ENCODE results near the gene RNF212.

Gene RNF212

DNA sequence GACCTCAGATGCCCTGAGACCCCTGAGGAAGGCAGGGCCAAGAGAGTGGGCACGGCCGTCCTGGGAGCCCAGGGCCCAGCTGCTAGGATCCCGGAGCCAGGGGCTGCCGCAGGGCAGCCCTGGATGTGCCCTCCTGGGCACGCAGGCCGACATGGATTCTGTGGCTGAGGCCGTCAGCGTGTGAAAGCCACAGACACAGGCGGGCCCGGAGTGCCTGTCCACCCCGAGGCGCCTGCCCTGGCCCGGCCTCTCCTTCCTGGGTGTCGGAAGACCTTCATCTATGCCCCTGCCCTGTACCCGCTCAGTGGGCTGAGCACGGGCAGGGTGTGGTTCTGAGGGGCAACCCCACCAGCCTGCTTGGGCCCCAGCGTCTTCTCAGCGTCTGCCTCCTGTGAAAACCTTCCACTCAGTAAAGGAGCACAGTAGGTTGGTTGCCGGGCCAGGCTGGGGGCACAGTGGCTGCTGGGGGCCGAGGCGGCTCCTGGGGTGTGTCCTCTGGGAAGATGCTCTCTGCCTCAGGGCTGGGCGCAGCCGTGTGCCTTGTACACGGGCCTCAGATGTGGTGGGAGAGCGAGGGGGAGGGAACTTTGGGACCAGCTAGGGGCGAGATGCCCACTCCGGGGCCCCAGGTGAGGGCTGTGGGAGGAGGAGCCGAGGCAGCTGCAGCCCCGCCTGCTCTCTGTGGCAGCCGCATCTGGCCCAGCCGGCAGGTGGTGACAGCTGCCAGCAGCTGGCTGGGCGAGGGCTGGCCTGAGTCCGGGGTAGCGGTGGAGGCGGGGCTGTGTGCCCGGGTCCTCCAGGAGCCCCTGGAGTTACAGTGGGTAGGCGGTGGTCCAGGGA lies 81.2 kb downstream of the RNF212 start:
- no peak for DNase-seq

DNA sequence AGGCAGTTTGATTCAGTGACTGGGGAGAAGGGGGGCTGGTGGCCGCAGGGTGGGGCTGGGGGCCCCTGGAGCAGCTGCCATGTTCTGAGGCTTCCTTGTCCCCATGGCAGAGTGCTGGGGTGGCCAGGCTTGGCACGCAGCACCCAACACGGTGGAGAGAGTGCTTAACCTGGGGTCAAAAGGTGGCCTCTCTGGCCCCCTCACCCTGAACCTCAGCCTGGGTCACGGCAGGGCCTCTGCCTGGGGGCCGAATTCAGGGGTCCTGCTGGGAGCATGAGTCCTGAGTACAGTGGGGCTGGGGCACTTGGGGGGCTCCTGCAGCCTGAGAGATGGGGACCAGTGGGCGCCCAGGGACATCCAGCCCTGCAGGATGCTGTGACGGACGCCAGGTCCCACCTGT lies 82.0 kb downstream of the RNF212 start:
- no peak for DNase-seq

DNA sequence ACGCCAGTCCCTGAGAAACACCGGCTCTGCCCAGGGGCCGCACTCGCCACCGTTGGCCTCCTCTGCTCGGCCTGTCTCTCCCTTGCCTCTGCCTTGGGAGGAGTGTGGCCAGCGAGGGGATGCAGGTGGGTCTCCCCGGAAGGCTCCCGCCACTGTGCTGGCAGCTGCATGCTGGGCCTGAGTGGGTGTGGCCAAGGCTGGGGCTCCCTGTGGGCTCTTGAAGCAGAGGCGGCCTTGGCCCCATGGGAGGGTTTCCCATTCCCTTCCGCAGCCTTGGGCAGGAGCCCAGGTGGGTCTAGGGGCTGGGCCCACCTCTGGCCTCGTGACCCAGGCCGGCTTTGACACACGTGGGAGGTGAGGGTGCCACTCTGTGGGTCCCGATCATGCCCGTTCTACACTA lies 82.8 kb downstream of the RNF212 start:
- no peak for DNase-seq

DNA sequence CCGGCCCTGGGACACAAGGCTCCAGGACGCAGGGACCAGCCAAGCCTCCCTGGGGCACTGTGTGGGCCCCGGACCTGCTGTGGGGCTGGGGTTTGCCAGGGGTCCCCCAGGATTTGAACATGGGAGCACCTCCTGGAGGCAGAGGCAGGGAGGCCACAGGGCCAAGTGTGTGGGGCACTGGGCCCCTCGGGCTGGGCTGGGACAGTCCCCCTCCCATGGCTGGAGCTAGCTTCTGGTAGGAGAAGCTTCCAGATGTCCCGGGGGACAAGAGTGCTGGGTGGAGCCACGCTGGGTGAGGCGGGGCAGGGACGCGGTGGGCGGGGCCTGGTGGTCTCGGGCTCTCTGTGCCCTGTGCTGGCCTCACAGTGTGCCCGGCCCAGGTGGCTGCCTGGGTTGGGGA lies 83.3 kb downstream of the RNF212 start:
- no peak for DNase-seq

DNA sequence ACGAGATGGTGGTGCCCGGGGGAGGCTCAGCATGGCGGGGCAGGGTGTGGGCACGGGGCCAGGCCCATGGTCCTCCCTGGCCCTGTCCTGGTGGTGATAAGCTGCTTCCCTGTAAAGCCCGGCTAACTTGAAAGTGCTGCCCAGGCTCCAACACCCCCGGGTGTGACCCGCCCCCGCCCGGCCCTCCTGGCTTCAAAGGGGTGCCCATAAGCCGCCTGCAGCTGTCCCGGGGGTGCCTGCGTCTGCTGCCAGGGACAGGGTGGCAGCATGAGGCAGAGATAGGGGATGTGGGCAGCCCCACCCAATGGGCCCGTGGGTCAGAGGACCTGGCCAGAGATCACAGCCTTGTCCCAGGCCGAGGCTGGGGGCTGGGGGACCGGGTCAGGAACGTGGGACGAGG lies 83.8 kb downstream of the RNF212 start:
- no peak for DNase-seq

DNA sequence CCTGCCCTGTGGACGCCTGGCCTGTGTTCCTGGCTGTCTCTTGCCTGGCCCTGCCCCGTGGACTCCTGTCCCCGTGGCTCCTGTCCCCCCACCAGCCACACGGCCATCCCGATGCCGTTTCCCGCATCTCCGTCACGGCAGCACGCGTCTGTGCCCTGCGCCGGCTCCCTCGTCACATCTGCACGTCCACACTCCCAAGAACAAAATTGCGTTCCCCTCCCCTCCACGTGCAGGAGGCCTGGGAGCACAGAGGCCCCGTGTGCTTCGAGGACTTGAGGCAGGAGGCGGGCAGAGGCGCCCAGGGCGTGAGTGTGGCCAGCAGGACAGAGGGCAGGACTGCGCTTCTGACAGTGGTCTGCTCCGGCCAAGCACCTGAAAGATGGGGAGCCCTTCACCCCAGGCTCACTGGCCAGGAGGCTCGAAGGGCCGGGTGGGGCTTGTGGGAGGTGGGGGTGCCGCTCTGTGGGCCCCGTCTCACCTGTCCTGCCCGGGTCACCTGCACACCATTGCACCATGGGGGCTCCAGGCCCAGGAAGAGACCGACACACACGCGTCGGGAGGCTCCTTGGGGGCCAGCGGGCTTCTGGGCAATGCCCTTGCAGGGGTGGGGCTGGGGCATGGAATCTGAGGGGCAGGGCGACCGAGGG lies 84.7 kb downstream of the RNF212 start:
- DNase-seq, result no peak

DNA sequence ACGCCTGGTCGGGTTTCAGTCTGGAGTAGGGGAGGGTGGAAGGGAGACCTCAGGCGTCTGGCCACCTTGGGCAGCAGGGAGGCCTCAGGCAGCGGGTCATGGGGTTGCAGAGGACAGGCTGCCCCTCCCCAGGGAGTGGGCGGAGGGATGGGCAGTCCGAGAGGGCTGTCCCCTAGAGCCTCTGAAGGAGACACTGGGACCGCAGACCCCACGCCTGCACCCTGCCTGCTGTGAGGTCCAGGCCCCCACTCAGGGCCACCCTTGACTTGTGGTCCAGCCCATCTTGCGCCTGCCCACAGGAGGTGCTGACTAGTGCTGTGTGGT lies 85.5 kb downstream of the RNF212 start:
- DNase-seq, result no peak

DNA sequence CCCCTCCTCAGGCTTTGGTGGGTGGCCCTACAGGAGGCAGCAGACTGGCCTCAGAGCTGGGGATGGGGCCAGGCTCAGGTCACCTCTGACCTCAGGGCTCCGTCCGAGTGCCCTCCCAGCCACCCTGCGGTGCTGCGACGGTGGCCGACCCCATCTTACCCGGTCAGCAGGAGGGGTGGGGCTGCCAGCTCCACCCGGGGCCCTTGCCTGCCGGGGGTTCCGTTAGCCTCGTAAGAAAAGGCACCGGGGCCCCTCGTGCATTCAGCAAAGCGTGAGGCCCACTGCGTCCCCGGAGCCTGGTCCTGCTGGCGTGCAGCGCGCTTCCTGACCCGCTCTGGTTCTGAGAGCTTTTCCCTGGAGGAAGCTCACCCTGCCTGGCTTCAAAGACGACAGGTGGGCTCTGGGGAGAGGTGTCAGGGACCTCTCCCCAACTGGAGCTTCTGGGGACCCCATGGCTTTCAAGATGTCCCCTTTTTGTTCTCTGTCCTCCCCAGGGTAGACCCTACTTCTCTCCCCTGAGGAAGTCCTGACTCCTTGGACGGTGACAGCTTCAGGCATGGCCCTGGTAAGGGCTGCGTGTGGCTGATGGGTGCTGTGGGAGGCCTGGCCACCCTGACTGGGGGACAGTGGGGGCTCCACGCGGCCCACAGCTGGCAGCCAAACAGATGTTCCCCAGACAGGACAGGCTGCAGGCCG lies 86.0 kb downstream of the RNF212 start:
- DNase-seq, result no peak

DNA sequence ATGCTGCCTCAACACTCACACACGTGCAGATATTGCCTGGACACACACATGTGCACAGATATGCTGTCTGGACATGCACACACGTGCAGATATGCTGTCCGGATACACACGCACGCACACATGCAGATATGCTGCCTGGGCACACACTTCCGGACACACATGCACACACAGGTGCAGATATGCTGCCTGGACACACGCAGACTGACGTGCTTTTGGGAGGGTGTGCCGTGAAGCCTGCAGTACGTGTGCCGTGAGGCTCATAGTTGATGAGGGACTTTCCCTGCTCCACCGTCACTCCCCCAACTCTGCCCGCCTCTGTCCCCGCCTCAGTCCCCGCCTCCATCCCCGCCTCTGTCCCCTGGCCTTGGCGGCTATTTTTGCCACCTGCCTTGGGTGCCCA lies 87.2 kb downstream of the RNF212 start:
- peak; percentile 75 to 77 for DNase-seq

DNA sequence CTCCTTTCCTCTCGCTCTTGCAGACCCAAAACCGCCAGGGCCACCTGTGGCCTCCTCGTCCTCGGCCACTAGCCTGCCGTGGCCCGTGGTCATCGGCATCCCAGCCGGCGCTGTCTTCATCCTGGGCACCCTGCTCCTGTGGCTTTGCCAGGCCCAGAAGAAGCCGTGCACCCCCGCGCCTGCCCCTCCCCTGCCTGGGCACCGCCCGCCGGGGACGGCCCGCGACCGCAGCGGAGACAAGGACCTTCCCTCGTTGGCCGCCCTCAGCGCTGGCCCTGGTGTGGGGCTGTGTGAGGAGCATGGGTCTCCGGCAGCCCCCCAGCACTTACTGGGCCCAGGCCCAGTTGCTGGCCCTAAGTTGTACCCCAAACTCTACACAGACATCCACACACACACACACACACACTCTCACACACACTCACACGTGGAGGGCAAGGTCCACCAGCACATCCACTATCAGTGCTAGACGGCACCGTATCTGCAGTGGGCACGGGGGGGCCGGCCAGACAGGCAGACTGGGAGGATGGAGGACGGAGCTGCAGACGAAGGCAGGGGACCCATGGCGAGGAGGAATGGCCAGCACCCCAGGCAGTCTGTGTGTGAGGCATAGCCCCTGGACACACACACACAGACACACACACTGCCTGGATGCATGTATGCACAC lies 88.3 kb downstream of the RNF212 start:
- no peak for DNase-seq

DNA sequence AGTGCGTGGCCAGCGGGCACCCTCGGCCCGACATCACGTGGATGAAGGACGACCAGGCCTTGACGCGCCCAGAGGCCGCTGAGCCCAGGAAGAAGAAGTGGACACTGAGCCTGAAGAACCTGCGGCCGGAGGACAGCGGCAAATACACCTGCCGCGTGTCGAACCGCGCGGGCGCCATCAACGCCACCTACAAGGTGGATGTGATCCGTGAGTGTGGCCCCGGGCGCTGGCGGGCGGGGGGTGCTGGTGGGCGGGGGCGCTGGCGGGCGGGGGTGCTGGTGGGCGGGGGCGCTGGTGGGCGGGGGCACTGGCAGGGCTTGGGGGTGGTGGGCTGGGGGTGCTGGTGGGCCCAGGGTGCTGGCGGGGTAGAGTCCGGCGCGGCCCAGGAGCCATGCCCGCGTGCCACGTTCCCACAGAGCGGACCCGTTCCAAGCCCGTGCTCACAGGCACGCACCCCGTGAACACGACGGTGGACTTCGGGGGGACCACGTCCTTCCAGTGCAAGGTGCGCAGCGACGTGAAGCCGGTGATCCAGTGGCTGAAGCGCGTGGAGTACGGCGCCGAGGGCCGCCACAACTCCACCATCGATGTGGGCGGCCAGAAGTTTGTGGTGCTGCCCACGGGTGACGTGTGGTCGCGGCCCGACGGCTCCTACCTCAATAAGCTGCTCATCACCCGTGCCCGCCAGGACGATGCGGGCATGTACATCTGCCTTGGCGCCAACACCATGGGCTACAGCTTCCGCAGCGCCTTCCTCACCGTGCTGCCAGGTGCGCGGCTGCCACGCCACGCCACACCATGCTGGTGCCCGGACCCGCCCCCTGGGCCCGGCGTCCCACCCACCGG lies 89.2 kb downstream of the RNF212 start:
- no peak for DNase-seq

DNA sequence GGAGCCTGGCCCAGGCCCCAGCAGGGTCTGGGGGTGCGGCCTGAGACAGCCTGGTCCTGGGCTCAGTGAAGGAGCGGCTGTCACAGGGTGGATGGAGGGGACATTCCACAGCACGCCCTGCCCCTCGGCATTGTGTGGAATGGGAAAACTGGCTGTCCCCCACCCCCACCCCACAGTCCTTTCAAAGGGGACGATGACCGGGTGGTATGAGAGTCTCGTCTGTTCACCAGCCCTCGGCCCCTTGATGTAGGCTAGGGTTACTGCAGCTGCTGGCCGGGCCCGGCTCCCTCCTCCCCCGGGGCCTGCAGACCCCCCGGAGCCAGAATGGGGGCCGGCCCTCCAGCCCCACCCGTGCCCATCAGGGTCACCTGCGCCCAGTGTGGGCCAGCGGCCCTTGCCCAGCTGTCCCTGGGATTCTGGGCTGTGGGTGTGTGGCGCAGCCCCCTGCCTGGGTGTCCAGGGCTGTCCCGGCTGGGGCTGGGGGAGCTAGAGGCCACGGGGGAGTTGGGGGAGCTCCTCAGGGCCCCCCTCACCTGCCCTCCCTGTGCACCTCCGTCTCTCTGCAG lies 90.2 kb downstream of the RNF212 start:
- no peak for DNase-seq

DNA sequence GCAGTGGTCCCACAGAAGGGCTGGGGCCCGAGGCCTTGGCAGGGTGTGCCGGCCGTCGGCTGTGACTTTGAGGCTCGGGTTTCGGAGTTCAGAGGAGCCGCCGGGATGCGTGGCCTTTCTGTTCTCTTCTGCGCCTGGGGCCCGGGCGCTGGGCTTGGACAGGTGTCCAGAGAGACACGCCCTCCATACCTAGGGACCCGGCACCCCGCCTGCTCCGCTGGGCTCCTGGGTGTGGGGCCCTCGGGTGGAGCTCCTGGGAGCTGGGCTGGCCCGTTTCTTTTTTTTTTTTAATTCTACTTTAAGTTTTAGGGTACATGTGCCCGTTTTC lies 90.7 kb downstream of the RNF212 start:
- no peak for DNase-seq

DNA sequence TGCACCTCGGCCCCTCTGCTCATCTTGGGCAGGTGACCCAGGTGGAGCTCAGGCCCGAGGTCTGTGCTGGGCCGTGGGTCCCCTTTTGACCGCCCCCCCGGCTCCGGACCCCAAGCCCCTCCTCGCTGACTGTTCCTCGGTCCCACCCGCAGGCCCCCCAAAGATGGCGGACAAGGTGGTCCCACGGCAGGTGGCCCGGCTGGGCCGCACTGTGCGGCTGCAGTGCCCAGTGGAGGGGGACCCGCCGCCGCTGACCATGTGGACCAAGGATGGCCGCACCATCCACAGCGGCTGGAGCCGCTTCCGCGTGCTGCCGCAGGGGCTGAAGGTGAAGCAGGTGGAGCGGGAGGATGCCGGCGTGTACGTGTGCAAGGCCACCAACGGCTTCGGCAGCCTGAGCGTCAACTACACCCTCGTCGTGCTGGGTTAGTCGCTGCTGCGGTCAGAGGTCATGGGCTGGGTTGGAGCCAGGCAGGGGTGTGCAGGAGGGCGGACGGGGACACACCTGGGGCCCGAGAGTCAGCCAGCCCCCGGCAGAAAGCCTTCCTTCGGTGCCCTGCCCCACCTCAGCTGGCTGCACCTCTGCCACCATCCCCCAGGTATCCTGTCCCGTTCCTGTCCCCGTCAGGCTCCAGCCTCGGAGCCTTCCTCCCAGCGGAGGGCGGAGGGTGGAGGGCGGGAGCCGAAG lies 91.2 kb downstream of the RNF212 start:
- DNase-seq, result no peak
